Central memory CD4-positive, alpha-beta T cell (primary cell): ENCODE data around the gene AGAP6.
"Not testable (repeated sequence)": the region's sequence is repeated elsewhere in the genome, so short reads cannot be mapped to it uniquely, and the experiment has no call there.

Source experiments
- DNase-seq: peaks from one replicate; pipeline ENCODE4 v3.0.0; 2022
- total RNA-seq, 3 experiments: gene quantifications; one replicate each; lab custom pipeline; 2026; lab: John Stamatoyannopoulos, UW

The AGAP6 gene
- total RNA-seq = 2.0 to 5.6 (median 2.5) reads per million in 3 experiments

DNA sequence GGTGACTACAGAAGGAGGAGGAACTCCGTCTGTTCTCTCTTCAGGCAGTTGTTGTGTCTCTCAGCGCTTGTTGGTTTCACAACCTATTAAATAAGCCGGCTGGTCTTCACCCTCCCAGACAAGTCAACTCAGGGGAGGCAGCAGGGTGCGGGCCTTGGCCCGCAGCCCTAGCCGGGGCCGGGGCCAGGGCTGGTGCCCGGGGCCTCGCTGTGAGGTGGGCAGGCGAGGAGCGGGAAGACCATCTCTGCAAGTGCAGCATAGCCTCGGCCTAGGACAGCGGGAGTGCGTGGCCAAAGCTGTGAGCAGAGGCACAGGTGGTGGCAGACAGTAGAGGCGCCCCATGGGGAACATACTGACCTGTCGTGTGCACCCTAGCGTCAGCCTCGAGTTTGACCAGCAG is at the start of gene AGAP6:
Gene AGAP6, plus strand, starts transcription at position 31 of the 400 bp plus-strand sequence. Its CDS starts 310 bp downstream, at position 341.
- not testable (repeated sequence) for DNase-seq

DNA sequence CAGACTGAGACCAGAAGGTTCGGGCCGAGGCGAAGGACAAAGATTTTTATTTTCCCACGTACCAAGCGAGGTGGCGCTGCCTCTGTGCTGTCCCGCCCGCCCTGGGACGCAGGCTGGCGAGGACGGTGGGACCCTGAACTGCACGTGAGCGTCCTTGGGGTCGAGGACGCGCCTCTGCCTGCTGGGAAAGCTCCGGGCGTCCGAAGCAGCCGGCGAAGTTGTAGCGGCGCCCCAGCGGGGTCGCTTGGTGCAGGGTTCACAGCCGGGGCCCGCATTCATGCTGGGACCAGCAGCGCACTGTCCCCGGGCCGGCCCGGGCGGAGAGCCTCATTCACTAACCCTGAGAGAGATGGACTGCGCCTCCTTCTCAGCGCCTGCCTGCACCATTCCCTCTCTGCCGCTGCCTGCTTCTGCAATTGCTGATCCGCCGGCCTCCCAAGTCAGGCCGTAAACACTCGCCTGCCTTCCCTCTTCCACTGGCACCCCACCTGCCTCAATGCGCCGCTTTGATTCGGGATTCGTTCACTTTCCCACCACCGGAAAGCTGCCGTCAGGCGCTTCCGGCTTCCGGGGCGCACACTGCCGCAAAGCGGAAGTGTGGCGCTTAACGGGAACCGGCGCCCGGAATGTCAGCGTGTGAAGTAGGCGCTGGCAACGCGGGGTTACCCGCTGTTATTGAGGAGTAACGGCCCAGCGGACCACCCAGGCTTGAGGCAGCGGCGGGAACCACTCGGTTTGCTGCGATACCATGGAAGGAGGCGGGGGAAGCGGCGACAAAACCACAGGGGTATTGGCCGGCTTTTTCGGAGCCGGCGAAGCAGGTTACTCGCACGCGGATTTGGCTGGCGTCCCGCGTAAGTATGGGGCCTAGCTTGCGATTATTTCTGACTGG is 46.5 kb upstream of the AGAP6 start, which contains the start of the genes PARG and TIMM23B:
Gene PARG, minus strand, starts transcription at position 581 of the 892 bp plus-strand sequence. Its CDS starts 302 bp downstream, at position 279.
Gene TIMM23B, plus strand, starts transcription at position 607 of the 892 bp plus-strand sequence. Its CDS starts 142 bp downstream, at position 749.
- DNase-seq = peak; percentile 84

DNA sequence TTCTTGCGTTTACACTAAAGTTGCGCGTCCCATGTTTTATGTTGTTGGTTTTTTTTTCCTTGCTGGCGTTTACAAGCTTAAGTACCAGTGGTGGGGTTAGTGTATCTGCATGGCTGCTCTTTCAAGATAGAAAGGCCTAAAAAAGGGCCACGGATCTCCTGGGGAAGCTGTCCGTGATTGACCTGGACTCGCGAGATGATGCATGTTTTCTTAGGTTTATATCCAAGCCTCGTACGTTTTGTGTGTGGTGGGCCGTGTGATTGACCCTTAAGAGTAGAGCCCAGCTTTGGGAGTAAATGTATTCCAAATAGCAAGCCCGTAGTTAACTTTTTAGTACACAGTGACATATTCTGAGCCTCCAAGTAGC is 45.9 kb upstream of the AGAP6 start:
- DNase-seq = not testable (repeated sequence)

GRCh38 chr10:49943607-49944006 is 44.6 kb upstream of the AGAP6 start:
- DNase-seq = not testable (repeated sequence)

- not testable (repeated sequence) for DNase-seq
Measured at GRCh38 chr10:49948142-49948541, 40.1 kb upstream of the AGAP6 start.

DNA sequence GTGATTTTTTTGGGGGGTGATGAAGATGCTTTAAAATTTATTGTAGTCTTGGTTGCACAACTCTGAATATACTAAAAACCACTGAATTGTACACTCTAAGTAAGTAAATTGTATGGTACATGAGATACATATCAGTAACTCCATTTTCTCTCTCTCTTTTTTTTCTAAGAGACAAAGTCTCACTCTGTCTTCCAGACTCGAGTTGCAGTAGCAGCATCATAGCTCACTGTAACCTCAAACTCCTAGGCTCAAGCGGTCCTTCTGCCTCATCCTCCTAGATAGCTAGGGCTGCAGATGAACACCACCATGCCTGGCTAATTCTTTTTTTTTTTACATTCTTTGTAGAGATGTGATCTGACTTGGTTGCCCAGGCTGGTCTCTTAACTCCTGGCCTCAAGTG is 39.5 kb upstream of the AGAP6 start:
- DNase-seq = not testable (repeated sequence)

- DNase-seq = not testable (repeated sequence)
Measured at GRCh38 chr10:49952006-49952405, 36.2 kb upstream of the AGAP6 start.

DNA sequence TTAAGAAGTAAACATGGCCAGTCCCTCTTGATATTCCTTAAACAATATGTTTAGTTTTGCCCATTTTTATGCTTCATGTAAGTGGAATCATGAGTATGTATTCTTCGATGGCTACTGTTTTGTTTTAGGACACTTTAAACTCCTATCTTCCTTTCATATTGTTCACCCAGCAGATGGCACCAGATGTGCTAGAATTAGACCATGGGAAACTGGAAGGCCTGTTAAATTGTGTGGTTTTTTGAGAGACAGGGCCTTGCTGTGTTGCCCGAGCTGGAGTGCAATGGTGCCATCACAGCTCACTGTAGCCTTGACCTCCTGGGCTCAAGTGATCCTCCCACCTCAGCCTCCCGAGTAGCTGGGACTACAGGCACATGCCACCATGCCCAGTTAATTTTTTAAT is 35.1 kb upstream of the AGAP6 start:
- not testable (repeated sequence) for DNase-seq

- not testable (repeated sequence) for DNase-seq
Measured at GRCh38 chr10:49970331-49970857, 17.8 kb upstream of the AGAP6 start.

GRCh38 chr10:49971466-49971865 is 16.7 kb upstream of the AGAP6 start:
- not testable (repeated sequence) for DNase-seq

- not testable (repeated sequence) for DNase-seq
Measured at GRCh38 chr10:49972094-49972493, 16.1 kb upstream of the AGAP6 start.

- DNase-seq = not testable (repeated sequence)
Measured at GRCh38 chr10:49977756-49978155, 10.4 kb upstream of the AGAP6 start.

DNA sequence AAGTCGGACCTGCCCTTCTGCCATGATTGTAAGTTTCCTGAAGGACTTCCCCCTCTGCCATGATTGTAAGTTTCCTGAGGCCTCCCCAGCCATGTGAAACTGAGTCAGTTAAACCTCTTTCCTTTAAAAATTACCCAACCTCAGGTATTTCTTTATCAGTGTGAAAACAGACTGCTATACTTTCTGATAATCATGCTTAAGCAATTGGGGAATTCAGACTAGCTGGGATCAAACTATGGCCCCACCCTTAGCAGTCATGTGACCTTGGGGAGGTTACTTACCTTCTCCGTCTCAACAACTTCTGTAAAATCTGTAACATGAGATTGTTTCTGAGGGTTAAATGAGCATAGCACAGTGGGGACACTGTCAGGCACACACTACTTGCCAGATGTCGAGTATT is 999 bp upstream of the AGAP6 start:
- DNase-seq = not testable (repeated sequence)

GRCh38 chr10:49995321-49995720 is 7.1 kb downstream of the AGAP6 start:
- DNase-seq = not testable (repeated sequence)

- DNase-seq = not testable (repeated sequence)
Measured at GRCh38 chr10:50014024-50014423, 25.8 kb downstream of the AGAP6 start.

GRCh38 chr10:50015596-50016220 is 27.5 kb downstream of the AGAP6 start:
- not testable (repeated sequence) for DNase-seq

GRCh38 chr10:50016926-50017325 is 28.7 kb downstream of the AGAP6 start:
- DNase-seq = not testable (repeated sequence)

- DNase-seq = not testable (repeated sequence)
Measured at GRCh38 chr10:50017646-50018045, 29.4 kb downstream of the AGAP6 start.

- not testable (repeated sequence) for DNase-seq
Measured at GRCh38 chr10:50019279-50019678, 31.1 kb downstream of the AGAP6 start.

DNA sequence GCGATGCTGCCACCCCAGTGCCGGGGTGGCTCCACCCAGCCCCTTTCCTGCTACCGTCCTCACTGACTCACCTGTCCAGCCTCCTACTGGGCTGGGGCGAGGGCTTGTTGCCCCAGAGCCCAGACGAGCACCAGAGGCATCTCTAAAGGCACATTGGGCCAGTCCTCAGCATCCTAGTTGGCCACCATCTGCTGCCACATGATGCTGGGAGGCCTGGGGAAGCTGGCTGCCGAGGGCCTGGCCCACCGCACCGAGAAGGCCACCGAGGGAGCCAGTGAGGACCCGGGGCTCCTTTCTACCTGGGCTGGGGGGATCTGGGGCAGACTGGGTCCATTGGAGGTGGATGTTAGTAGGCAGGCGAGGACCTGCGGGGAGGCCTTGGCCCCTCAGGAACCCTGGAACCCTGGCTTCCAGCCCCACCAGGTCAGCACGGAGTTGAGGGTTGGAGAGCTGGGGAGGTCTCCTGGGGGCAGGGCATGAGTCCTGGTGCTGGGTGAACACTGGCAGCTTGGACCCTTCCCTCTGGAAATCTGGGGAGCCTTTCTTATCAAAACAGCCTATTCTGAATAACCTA is 32.3 kb downstream of the AGAP6 start:
- DNase-seq = not testable (repeated sequence)

GRCh38 chr10:50021646-50022045 is 33.4 kb downstream of the AGAP6 start:
- DNase-seq = no peak

DNA sequence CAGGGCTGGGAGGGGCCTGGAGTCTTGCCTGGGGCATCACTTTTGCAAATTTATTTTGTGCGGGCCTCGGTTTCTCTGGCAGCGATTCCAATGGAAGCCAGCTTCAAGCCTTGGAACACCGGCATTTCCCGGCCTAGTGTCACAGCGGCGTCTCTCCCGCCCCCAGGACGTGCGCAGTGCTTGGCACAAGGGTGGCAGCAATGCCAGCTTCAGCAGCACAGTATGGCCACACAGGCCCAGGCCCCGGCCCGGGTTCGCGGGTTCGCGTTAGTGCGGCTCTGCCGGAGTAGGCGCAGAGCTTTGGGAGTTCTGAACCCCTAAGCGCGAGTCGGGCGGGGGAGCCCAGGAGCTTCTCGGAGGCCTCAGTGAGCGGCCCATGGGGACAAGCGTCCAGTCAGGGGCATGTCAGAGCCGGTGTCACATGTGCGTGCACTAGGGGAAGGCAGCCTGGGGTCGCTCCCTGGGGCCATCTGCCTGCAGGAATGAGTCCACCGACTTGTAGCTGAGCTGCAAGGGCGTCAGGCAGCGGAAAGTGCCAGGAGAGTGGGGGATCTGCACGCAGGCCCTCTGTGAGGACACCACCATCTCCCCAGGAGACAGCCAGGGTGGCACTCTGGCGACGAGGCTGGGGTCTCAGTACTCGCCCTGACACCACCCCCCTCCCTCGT is 36.6 kb downstream of the AGAP6 start:
- not testable (repeated sequence) for DNase-seq
